ENCODE data around the gene RNF157. TPM values are rescaled to one million over a fixed set of nuclear protein-coding genes. Genes with fewer than 3 reads are reported as not detected.
A peak's percentile ranks its signal among the peaks of the same experiment; 100 is the strongest.

RNF157 gene
- total RNA-seq, 5 donors from 2014 or later (not counting 1 experiment from before 2014, with no cell fraction given) = 50.7 to 66.5 (median 61.9) TPM

DNA sequence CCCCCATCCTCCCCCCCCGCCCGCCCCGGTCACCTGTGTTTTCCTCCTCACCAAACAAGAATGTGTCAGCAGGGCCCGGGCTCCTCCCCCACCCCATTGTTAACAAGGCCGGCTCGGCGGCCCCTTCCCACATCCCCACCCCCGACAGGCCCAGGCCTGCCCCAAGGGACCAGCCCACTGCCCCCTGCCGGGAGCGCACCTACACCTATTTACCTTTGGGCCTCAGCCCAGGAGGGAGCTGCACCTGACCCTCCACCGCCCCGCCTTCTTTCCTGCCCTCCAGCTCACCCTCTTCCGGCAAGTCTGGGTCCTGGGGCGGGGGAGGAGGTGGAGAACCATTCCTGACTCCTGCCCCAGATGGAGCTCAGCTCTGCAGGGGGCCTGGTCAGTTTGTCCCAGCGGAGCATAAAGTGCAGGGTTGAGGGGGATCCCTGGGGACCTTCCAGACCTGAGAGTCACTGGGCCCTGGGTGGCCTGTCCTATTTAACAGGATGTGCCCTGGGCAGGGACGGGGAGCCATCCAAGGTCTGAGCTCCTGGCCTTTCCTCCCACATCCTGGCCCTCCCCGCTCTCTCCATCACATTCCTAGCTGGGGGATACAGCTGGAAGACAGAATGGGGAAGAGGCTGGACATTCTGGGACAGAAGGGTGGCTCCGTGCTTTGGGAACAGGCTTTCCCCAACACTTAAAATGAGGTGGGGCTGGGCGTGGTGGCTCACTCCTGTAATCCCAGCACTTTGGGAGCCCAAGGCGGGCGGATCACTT is 107.5 kb downstream of the RNF157 start:
- H3K4me3 Mint-ChIP-seq = peak overlapping the region in 1 of 3 donors; percentile 44
- peaks cover 0 to 4% of the 10 kb centered on the region in 2 experiments for H3K27me3 ChIP-seq (replicated peaks in 1 of 2; ENCODE audit: control insufficient read depth in 2 of 2, extremely low read depth in 1 of 2, insufficient read depth in 2 of 2, low read length in 1 of 2)
- ChIA-PET CTCF (interaction anchor here (0.6 to 0.7 kb wide), 2 partner anchors 103 to 371 kb away, joined by 5 to 7 read pairs; no protein-coding TSS in a partner anchor), POLR2A (no interaction called here)
- no peak overlapping the region for H3K27ac Mint-ChIP-seq
- DNase-seq (no peak), ATAC-seq (replicated peaks in 1 of 4) (no peak)
- no peaks in the 10 kb centered on the region for H3K9me3 Mint-ChIP-seq
- H3K4me1 ChIP-seq (ENCODE audit: control insufficient read depth in 1 of 2, extremely low read depth in 1 of 2, insufficient read depth in 2 of 2, low read length in 2 of 2) = peaks cover 5 to 25% of the 10 kb centered on the region in 2 experiments
- H3K9me3 ChIP-seq = no peaks in the 10 kb centered on the region
- H3K27me3 Mint-ChIP-seq = no peaks in the 10 kb centered on the region
- no peaks in the 10 kb centered on the region for H3K36me3 Mint-ChIP-seq
- no peak overlapping the region for H3K4me3 ChIP-seq (ENCODE audit: control insufficient read depth in 1 of 2, extremely low read depth in 1 of 2, low read length in 1 of 2)
- H3K36me3 ChIP-seq (ENCODE audit: control insufficient read depth in 2 of 2, extremely low read depth in 1 of 2, insufficient read depth in 1 of 2, low read length in 1 of 2) = no peaks in the 10 kb centered on the region
- no peak overlapping the region for H3K27ac ChIP-seq (ENCODE audit: low read length)
- H3K4me1 Mint-ChIP-seq = peaks cover 18 to 28% (median 19%) of the 10 kb centered on the region in 3 donors
- WGBS (ENCODE audit: insufficient coverage) = 92% methylated on average over 5 of the region's 21 CpGs

DNA sequence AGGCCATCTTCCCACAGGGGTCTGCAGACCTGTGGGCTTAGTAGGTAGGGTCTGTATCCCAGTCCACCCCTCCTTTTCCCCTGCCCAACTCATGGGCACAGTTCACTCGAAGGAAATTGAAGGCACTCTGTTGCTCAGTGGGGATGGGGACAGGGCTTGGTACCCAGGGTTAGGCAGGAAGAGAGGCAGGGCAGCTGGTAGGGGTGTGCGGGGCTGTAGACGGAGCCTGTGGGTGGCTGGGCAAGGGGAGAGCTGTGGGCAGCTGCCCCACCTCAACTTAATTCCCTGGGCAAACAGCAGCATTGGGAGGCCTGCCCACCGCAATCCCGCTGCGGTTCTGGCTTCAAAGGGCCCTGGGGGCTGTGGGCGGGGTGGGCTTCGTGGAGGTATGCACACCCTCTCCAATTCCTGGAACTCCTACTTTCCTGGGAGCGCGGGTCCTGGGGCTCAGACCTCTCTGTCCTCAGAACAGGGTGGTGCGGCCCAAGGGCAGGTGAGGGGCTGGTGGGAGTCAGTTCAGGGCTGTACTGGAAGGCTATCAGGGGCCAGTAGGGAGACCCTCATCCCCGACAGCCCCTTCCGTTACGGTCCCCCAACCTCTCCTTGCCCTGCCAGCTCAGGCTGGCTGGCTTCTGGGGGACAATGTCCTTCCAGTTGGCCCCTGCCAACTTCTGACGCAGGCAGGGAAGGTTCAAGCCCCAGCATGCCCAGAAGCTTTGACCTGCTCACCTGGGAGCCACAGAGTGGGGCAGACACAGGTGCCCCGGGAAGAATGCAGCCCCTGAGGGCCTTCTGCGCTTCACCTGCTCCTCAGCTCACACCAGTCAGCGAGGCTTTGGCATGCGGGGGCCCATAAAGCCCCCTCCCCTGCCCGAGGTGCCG is 108.4 kb downstream of the RNF157 start:
- H3K4me3 Mint-ChIP-seq = no peak overlapping the region
- no peak overlapping the region for H3K27ac Mint-ChIP-seq
- no peak for ATAC-seq (replicated peaks in 1 of 4)
- H3K27me3 ChIP-seq (replicated peaks in 1 of 2; ENCODE audit: control insufficient read depth in 2 of 2, extremely low read depth in 1 of 2, insufficient read depth in 2 of 2, low read length in 1 of 2) = peaks cover 0 to 4% of the 10 kb centered on the region in 2 experiments
- no peaks in the 10 kb centered on the region for H3K9me3 ChIP-seq
- peaks cover 8 to 28% of the 10 kb centered on the region in 2 experiments for H3K4me1 ChIP-seq (ENCODE audit: control insufficient read depth in 1 of 2, extremely low read depth in 1 of 2, insufficient read depth in 2 of 2, low read length in 2 of 2)
- no peak overlapping the region for H3K27ac ChIP-seq (ENCODE audit: low read length)
- 98% methylated on average over 6 of the region's 21 CpGs for WGBS (ENCODE audit: insufficient coverage)
- ChIA-PET CTCF (interaction anchor here in 1 of 2 donors (0.7 kb wide), 1 partner anchor 8 kb away, joined by 3 read pairs; no protein-coding TSS in a partner anchor), POLR2A (interaction anchor here in 1 of 2 donors (0.6 kb wide), 1 partner anchor 149 kb away, joined by 3 read pairs; no protein-coding TSS in a partner anchor)
- H3K9me3 Mint-ChIP-seq = no peaks in the 10 kb centered on the region
- H3K36me3 ChIP-seq (ENCODE audit: control insufficient read depth in 2 of 2, extremely low read depth in 1 of 2, insufficient read depth in 1 of 2, low read length in 1 of 2) = no peaks in the 10 kb centered on the region
- no peak for DNase-seq
- H3K36me3 Mint-ChIP-seq = no peaks in the 10 kb centered on the region
- H3K27me3 Mint-ChIP-seq = no peaks in the 10 kb centered on the region
- no peak overlapping the region for H3K4me3 ChIP-seq (ENCODE audit: control insufficient read depth in 1 of 2, extremely low read depth in 1 of 2, low read length in 1 of 2)
- peaks cover 21 to 35% (median 22%) of the 10 kb centered on the region in 3 donors for H3K4me1 Mint-ChIP-seq

- ChIA-PET CTCF (interaction anchor here (0.7 to 1.3 kb wide), 2 partner anchors 7 to 49 kb away, joined by 3 to 4 read pairs; no protein-coding TSS in a partner anchor), POLR2A (interaction anchor here (0.6 kb wide), 2 partner anchors 123 to 150 kb away, joined by 3 to 4 read pairs; no protein-coding TSS in a partner anchor)
- H3K27me3 Mint-ChIP-seq = no peaks in the 10 kb centered on the region
Observed at GRCh38 chr17:76131051-76131691, 109.1 kb downstream of the RNF157 start.

GRCh38 chr17:76130473-76130872 is 109.8 kb downstream of the RNF157 start:
- no peaks in the 10 kb centered on the region for H3K9me3 Mint-ChIP-seq
- H3K27ac ChIP-seq (ENCODE audit: low read length) = no peak overlapping the region
- H3K4me1 Mint-ChIP-seq = peaks cover 30 to 43% (median 30%) of the 10 kb centered on the region in 3 donors
- no peaks in the 10 kb centered on the region for H3K27me3 Mint-ChIP-seq
- CTCF ChIA-PET = interaction anchor here in 1 of 2 donors (0.6 to 1.3 kb wide), 2 partner anchors 49 to 167 kb away, joined by 4 to 10 read pairs; no protein-coding TSS in a partner anchor
- H3K27ac Mint-ChIP-seq = no peak overlapping the region
- no peak for DNase-seq
- peaks cover 6 to 22% of the 10 kb centered on the region in 2 experiments for H3K4me1 ChIP-seq (ENCODE audit: control insufficient read depth in 1 of 2, extremely low read depth in 1 of 2, insufficient read depth in 2 of 2, low read length in 2 of 2)
- POLR2A ChIA-PET = no interaction called here
- H3K27me3 ChIP-seq (replicated peaks in 1 of 2; ENCODE audit: control insufficient read depth in 2 of 2, extremely low read depth in 1 of 2, insufficient read depth in 2 of 2, low read length in 1 of 2) = no peaks in the 10 kb centered on the region
- no peaks in the 10 kb centered on the region for H3K36me3 Mint-ChIP-seq
- no peak overlapping the region for H3K4me3 ChIP-seq (ENCODE audit: control insufficient read depth in 1 of 2, extremely low read depth in 1 of 2, low read length in 1 of 2)
- no peaks in the 10 kb centered on the region for H3K9me3 ChIP-seq
- WGBS (ENCODE audit: insufficient coverage) = 77% methylated on average over 11 of the region's 13 CpGs
- ATAC-seq (replicated peaks in 1 of 4) = no peak
- no peaks in the 10 kb centered on the region for H3K36me3 ChIP-seq (ENCODE audit: control insufficient read depth in 2 of 2, extremely low read depth in 1 of 2, insufficient read depth in 1 of 2, low read length in 1 of 2)
- no peak overlapping the region for H3K4me3 Mint-ChIP-seq

More at GRCh38 chr17:76131051-76131691, 109.1 kb downstream of the RNF157 start:
- no peaks in the 10 kb centered on the region for H3K36me3 Mint-ChIP-seq
- peaks cover 28 to 42% (median 29%) of the 10 kb centered on the region in 3 donors for H3K4me1 Mint-ChIP-seq
- no peaks in the 10 kb centered on the region for H3K9me3 ChIP-seq
- no peaks in the 10 kb centered on the region for H3K9me3 Mint-ChIP-seq
- peak overlapping the region in 1 of 2 donors; percentile 67 for H3K27ac Mint-ChIP-seq
- no peaks in the 10 kb centered on the region for H3K27me3 ChIP-seq (replicated peaks in 1 of 2; ENCODE audit: control insufficient read depth in 2 of 2, extremely low read depth in 1 of 2, insufficient read depth in 2 of 2, low read length in 1 of 2)
- no peaks in the 10 kb centered on the region for H3K36me3 ChIP-seq (ENCODE audit: control insufficient read depth in 2 of 2, extremely low read depth in 1 of 2, insufficient read depth in 1 of 2, low read length in 1 of 2)
- H3K4me1 ChIP-seq (ENCODE audit: control insufficient read depth in 1 of 2, extremely low read depth in 1 of 2, insufficient read depth in 2 of 2, low read length in 2 of 2) = peaks cover 11 to 29% of the 10 kb centered on the region in 2 experiments
- DNase-seq = no peak
- H3K4me3 Mint-ChIP-seq = no peak overlapping the region
- no peak for ATAC-seq (replicated peaks in 1 of 4)
- H3K27ac ChIP-seq (ENCODE audit: low read length) = no peak overlapping the region
- WGBS (ENCODE audit: insufficient coverage) = 90% methylated on average over 9 of the region's 21 CpGs
- no peak overlapping the region for H3K4me3 ChIP-seq (ENCODE audit: control insufficient read depth in 1 of 2, extremely low read depth in 1 of 2, low read length in 1 of 2)

GRCh38 chr17:76125922-76126321 is 114.4 kb downstream of the RNF157 start:
- Mint-ChIP-seq H3K9me3 (no peaks in the 10 kb centered on the region), H3K4me1 (peaks cover 21 to 38% (median 32%) of the 10 kb centered on the region in 3 donors), H3K36me3 (no peaks in the 10 kb centered on the region), H3K27ac (peak overlapping the region; percentile 25 to 89), H3K4me3 (peak overlapping the region in 1 of 3 donors; percentile 59), H3K27me3 (no peaks in the 10 kb centered on the region)
- ATAC-seq (replicated peaks in 1 of 4) = no peak
- Histone ChIP-seq H3K27me3 (replicated peaks in 1 of 2; ENCODE audit: control insufficient read depth in 2 of 2, extremely low read depth in 1 of 2, insufficient read depth in 2 of 2, low read length in 1 of 2) (no peaks in the 10 kb centered on the region), H3K4me1 (ENCODE audit: control insufficient read depth in 1 of 2, extremely low read depth in 1 of 2, insufficient read depth in 2 of 2, low read length in 2 of 2) (peaks cover 8 to 26% of the 10 kb centered on the region in 2 experiments), H3K27ac (ENCODE audit: low read length) (no peak overlapping the region), H3K4me3 (ENCODE audit: control insufficient read depth in 1 of 2, extremely low read depth in 1 of 2, low read length in 1 of 2) (no peak overlapping the region), H3K9me3 (no peaks in the 10 kb centered on the region), H3K36me3 (ENCODE audit: control insufficient read depth in 2 of 2, extremely low read depth in 1 of 2, insufficient read depth in 1 of 2, low read length in 1 of 2) (no peaks in the 10 kb centered on the region)
- ChIA-PET CTCF (interaction anchor here (1.2 to 5.7 kb wide), 4 partner anchors 25 to 154 kb away, joined by 3 to 27 read pairs (median 8); no protein-coding TSS in a partner anchor), POLR2A (no interaction called here)
- WGBS (ENCODE audit: insufficient coverage) = 100% methylated on average over 1 of the region's 1 CpG
- DNase-seq = no peak
